OCI-LY1 (cell line): ENCODE measurements around the gene UMPS.

Source experiments
- H2AFZ ChIP-seq: fragments of 200-600 bp; sonication (generic), shearing (Covaris generic); 2 replicates; pipeline ENCODE4 v1.6.0; 2014; ENCODE audit warnings: antibody characterized with exemption, mild to moderate bottlenecking, low read length
- H3F3A ChIP-seq: fragments of 200-600 bp; sonication (generic), shearing (Covaris generic); 2 replicates; pipeline ENCODE4 v1.6.0; 2014; ENCODE audit warnings: mild to moderate bottlenecking, antibody characterized with exemption, low read length, moderate library complexity; ENCODE audit not compliant: insufficient read depth
- H3K27ac ChIP-seq: fragments of 200-600 bp; sonication (generic); 2 replicates; pipeline ENCODE4 v1.5.1; 2014; ENCODE audit warnings: low read length, mixed run types, mild to moderate bottlenecking, low read depth; ENCODE audit not compliant: poor library complexity, severe bottlenecking
- H3K27me3 ChIP-seq: fragments of 200-600 bp; sonication (generic); 2 replicates; pipeline ENCODE4 v1.6.0; 2014; ENCODE audit warnings: antibody characterized with exemption, mild to moderate bottlenecking, low read length, moderate library complexity; ENCODE audit not compliant: insufficient read depth
- H3K36me3 ChIP-seq: fragments of 200-600 bp; sonication (generic); 2 replicates; pipeline ENCODE4 v1.6.1; 2014; ENCODE audit warnings: mild to moderate bottlenecking, antibody characterized with exemption, low read length, moderate library complexity, mixed read lengths; ENCODE audit not compliant: insufficient read depth
- H3K4me1 ChIP-seq: fragments of 200-600 bp; sonication (generic); 2 replicates; pipeline ENCODE4 v1.5.1; 2014; ENCODE audit warnings: mild to moderate bottlenecking, low read length, moderate library complexity; ENCODE audit not compliant: insufficient read depth, severe bottlenecking
- H3K4me2 ChIP-seq: fragments of 200-600 bp; sonication (generic), shearing (Covaris generic); 2 replicates; pipeline ENCODE4 v1.6.1; 2014; ENCODE audit warnings: low read length
- H3K4me3 ChIP-seq: fragments of 200-600 bp; sonication (generic); 2 replicates; pipeline ENCODE4 v1.5.1; 2014; ENCODE audit warnings: low read length, low read depth, mild to moderate bottlenecking, mixed read lengths; ENCODE audit not compliant: poor library complexity, severe bottlenecking
- H3K79me2 ChIP-seq: fragments of 200-600 bp; shearing (Covaris generic); 2 replicates; pipeline ENCODE4 v1.6.1; 2016; ENCODE audit warnings: mixed run types, low read length, mixed read lengths; ENCODE audit not compliant: insufficient read depth
- H3K9ac ChIP-seq: fragments of 200-600 bp; sonication (generic), shearing (Covaris generic); 2 replicates; pipeline ENCODE4 v1.6.1; 2014; ENCODE audit warnings: mild to moderate bottlenecking, low read length, mixed read lengths
- H3K9me2 ChIP-seq: fragments of 200-600 bp; sonication (generic), shearing (Covaris generic); 2 replicates; pipeline ENCODE4 v1.6.1; 2014; ENCODE audit warnings: low read depth, mild to moderate bottlenecking, low read length, mixed read lengths
- H3K9me3 ChIP-seq: fragments of 200-600 bp; shearing (Covaris generic); 2 replicates; pipeline ENCODE4 v1.6.1; 2014; ENCODE audit warnings: low read length, mixed read lengths
- H4K20me1 ChIP-seq: fragments of 200-600 bp; sonication (generic), shearing (Covaris generic); 2 replicates; pipeline ENCODE4 v1.6.0; 2016; ENCODE audit warnings: mild to moderate bottlenecking, low read length; ENCODE audit not compliant: insufficient read depth
- EZH2 ChIP-seq: fragments of 200-600 bp; sonication (generic), shearing (Covaris generic); IDR thresholded peaks from 2 replicates; pipeline ENCODE4 v1.8.0; 2017; ENCODE audit warnings: borderline replicate concordance, mixed run types, mild to moderate bottlenecking, antibody characterized with exemption, low read length, moderate library complexity, mixed read lengths
- TF ChIP-seq, protein P1 (sequence below): fragments of 200-600 bp; sonication (generic), shearing (Covaris generic); IDR thresholded peaks from 2 replicates; pipeline ENCODE4 v1.5.1; 2017; ENCODE audit warnings: mild to moderate bottlenecking, antibody characterized with exemption, low read length, moderate library complexity, mixed read lengths

UMPS gene

GRCh38 chr3:124768812-124769211 lies 38.6 kb downstream of the UMPS start:
- Histone ChIP-seq H3K4me1 (no peaks in the 10 kb centered on the region), H3K9me2 (no peaks in the 10 kb centered on the region), H3K36me3 (no peaks in the 10 kb centered on the region)

DNA sequence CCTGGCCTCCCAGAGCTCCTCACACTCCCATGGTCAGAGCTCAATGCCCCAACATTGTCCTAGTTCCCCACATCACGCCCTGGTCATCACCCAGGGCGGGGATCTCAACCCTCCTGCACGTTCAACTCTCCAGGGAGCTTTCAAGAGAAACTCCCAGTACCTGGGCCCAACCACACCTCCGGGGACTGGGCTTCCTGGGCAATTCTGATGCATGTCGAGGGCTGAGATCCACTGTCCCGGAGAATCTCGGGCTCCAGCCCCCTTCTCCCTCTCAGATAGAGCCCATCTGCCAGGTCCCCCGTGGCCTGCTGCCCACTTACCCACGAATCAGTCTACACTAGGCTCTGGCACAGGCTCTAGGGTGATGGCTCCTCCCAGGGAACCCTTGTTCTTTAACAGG lies 39.2 kb downstream of the UMPS start:
- Histone ChIP-seq H4K20me1 (no peaks in the 10 kb centered on the region), H3K9me2 (no peaks in the 10 kb centered on the region), H3K36me3 (no peaks in the 10 kb centered on the region), H3K27me3 (peaks cover 5% of the 10 kb centered on the region; the same call in 1 of the 2 replicates), H3K27ac (no peak overlapping the region), H2AFZ (no peak overlapping the region), H3K4me1 (no peaks in the 10 kb centered on the region), H3K79me2 (no peaks in the 10 kb centered on the region), H3F3A (no peaks in the 10 kb centered on the region), H3K9me3 (no peaks in the 10 kb centered on the region), H3K4me3 (no peak overlapping the region), H3K9ac (no peak overlapping the region), H3K4me2 (no peak overlapping the region)
- TF ChIP-seq EZH2, result no peak
- TF ChIP-seq, protein P1, sequence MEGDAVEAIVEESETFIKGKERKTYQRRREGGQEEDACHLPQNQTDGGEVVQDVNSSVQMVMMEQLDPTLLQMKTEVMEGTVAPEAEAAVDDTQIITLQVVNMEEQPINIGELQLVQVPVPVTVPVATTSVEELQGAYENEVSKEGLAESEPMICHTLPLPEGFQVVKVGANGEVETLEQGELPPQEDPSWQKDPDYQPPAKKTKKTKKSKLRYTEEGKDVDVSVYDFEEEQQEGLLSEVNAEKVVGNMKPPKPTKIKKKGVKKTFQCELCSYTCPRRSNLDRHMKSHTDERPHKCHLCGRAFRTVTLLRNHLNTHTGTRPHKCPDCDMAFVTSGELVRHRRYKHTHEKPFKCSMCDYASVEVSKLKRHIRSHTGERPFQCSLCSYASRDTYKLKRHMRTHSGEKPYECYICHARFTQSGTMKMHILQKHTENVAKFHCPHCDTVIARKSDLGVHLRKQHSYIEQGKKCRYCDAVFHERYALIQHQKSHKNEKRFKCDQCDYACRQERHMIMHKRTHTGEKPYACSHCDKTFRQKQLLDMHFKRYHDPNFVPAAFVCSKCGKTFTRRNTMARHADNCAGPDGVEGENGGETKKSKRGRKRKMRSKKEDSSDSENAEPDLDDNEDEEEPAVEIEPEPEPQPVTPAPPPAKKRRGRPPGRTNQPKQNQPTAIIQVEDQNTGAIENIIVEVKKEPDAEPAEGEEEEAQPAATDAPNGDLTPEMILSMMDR, result no peak

More at GRCh38 chr3:124768812-124769211, 38.6 kb downstream of the UMPS start:
- no peaks in the 10 kb centered on the region for H4K20me1 ChIP-seq
- no peak for TF ChIP-seq EZH2
- TF ChIP-seq, protein P1, result peak; percentile 36
- no peaks in the 10 kb centered on the region for H3K79me2 ChIP-seq
- H3K4me2 ChIP-seq, result no peak overlapping the region
- H3K27me3 ChIP-seq, result peaks cover 5% of the 10 kb centered on the region; the same call in 1 of the 2 replicates
- no peak overlapping the region for H3K9ac ChIP-seq
- H3F3A ChIP-seq, result no peaks in the 10 kb centered on the region
- H3K4me3 ChIP-seq, result no peak overlapping the region
- no peaks in the 10 kb centered on the region for H3K9me3 ChIP-seq
- H3K27ac ChIP-seq, result no peak overlapping the region
- no peak overlapping the region for H2AFZ ChIP-seq

- Histone ChIP-seq H3K9ac (no peak overlapping the region), H3K4me2 (no peak overlapping the region), H3K4me1 (no peaks in the 10 kb centered on the region), H3K9me3 (no peaks in the 10 kb centered on the region), H2AFZ (no peak overlapping the region), H3K79me2 (no peaks in the 10 kb centered on the region), H3K27ac (no peak overlapping the region), H3K27me3 (peaks cover 5% of the 10 kb centered on the region; the same call in 1 of the 2 replicates), H3F3A (no peaks in the 10 kb centered on the region), H3K9me2 (no peaks in the 10 kb centered on the region), H3K4me3 (no peak overlapping the region), H3K36me3 (no peaks in the 10 kb centered on the region), H4K20me1 (no peaks in the 10 kb centered on the region)
- TF ChIP-seq, protein P1, result no peak
- TF ChIP-seq EZH2, result no peak
Measured at GRCh38 chr3:124770336-124771082, 40.3 kb downstream of the UMPS start.
